BJ (cell line): ENCODE results near the gene C15orf62. TPM values are rescaled to one million over a fixed set of nuclear protein-coding genes. Genes with fewer than 3 reads are reported as not detected.

Source experiments
- CTCF ChIA-PET: fragments of 350-600 bp; formaldehyde crosslinking; extraction: SDS; loops from one replicate; lab custom pipeline; 2021; ENCODE audit warnings: antibody characterized with exemption, inconsistent platforms; lab: Yijun Ruan, JAX
- POLR2A ChIA-PET: fragments of 300-600 bp; sonication (Branson Sonifier 250); formaldehyde crosslinking; extraction: SDS; loops from one replicate; lab custom pipeline; 2021; ENCODE audit warnings: antibody characterized with exemption; lab: Charles Lee
- DNase-seq: peaks from one replicate; pipeline ENCODE4 v3.0.0-alpha.2; 2011; ENCODE audit warnings: low read depth
- H3K27me3 ChIP-seq: 2 replicates; pipeline ENCODE4 v1.6.0; 2011; ENCODE audit warnings: low read length; ENCODE audit not compliant: control insufficient read depth, insufficient read depth
- H3K36me3 ChIP-seq: 2 replicates; pipeline ENCODE4 v1.5.1; 2011; ENCODE audit warnings: low read length; ENCODE audit not compliant: control insufficient read depth, insufficient read depth
- H3K4me3 ChIP-seq: 2 replicates; pipeline ENCODE4 v1.5.1; 2011; ENCODE audit warnings: low read depth, mild to moderate bottlenecking, control low read depth, low read length
- polyA plus RNA-seq: library from polyadenylated mRNA; depleted of rRNA; stranded (reverse); fragments of >200 nt; gene quantifications from 2 replicates; pipeline ENCODE4 v1.2.3, GENCODE V29; 2011
- TF ChIP-seq, protein P1 (sequence below): IDR thresholded peaks from 2 replicates; pipeline ENCODE4 v1.5.1; 2011; ENCODE audit warnings: low read depth, mild to moderate bottlenecking, control low read depth, inconsistent platforms, low read length, moderate library complexity; ENCODE audit not compliant: insufficient read depth

The C15orf62 gene
- polyA plus RNA-seq, 1 experiment, result 0.04 TPM

- DNase-seq, result no peak
- no peaks in the 10 kb centered on the region for H3K36me3 ChIP-seq
- CTCF ChIA-PET, result no interaction called here
- POLR2A ChIA-PET, result no interaction called here
- TF ChIP-seq, protein P1, sequence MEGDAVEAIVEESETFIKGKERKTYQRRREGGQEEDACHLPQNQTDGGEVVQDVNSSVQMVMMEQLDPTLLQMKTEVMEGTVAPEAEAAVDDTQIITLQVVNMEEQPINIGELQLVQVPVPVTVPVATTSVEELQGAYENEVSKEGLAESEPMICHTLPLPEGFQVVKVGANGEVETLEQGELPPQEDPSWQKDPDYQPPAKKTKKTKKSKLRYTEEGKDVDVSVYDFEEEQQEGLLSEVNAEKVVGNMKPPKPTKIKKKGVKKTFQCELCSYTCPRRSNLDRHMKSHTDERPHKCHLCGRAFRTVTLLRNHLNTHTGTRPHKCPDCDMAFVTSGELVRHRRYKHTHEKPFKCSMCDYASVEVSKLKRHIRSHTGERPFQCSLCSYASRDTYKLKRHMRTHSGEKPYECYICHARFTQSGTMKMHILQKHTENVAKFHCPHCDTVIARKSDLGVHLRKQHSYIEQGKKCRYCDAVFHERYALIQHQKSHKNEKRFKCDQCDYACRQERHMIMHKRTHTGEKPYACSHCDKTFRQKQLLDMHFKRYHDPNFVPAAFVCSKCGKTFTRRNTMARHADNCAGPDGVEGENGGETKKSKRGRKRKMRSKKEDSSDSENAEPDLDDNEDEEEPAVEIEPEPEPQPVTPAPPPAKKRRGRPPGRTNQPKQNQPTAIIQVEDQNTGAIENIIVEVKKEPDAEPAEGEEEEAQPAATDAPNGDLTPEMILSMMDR, result no peak
- H3K27me3 ChIP-seq, result no peaks in the 10 kb centered on the region
- H3K4me3 ChIP-seq, result no peak overlapping the region
These were observed 33.3 kb downstream of the C15orf62 start for GRCh38 chr15:40803076-40803475.

GRCh38 chr15:40803688-40804087, 33.9 kb downstream of the C15orf62 start:
- Histone ChIP-seq H3K4me3 (no peak overlapping the region), H3K27me3 (no peaks in the 10 kb centered on the region), H3K36me3 (no peaks in the 10 kb centered on the region)
- CTCF ChIA-PET, result interaction anchor here (0.6 kb wide), 1 partner anchor 10 kb away, joined by 3 read pairs; no protein-coding TSS in a partner anchor
- no peak for DNase-seq
- POLR2A ChIA-PET, result no interaction called here
- TF ChIP-seq, protein P1, result no peak

GRCh38 chr15:40806672-40807027, 36.9 kb downstream of the C15orf62 start:
- CTCF ChIA-PET, result interaction anchor here (1.4 to 1.9 kb wide), 4 partner anchors 15 to 87 kb away, joined by 4 to 12 read pairs (median 6); partner anchors contain the start of gene VPS18
- peak overlapping the region; percentile 71 for H3K4me3 ChIP-seq
- TF ChIP-seq, protein P1, result no peak
- H3K36me3 ChIP-seq, result peaks cover 3% of the 10 kb centered on the region
- POLR2A ChIA-PET, result no interaction called here
- DNase-seq, result no peak
- no peaks in the 10 kb centered on the region for H3K27me3 ChIP-seq

DNA sequence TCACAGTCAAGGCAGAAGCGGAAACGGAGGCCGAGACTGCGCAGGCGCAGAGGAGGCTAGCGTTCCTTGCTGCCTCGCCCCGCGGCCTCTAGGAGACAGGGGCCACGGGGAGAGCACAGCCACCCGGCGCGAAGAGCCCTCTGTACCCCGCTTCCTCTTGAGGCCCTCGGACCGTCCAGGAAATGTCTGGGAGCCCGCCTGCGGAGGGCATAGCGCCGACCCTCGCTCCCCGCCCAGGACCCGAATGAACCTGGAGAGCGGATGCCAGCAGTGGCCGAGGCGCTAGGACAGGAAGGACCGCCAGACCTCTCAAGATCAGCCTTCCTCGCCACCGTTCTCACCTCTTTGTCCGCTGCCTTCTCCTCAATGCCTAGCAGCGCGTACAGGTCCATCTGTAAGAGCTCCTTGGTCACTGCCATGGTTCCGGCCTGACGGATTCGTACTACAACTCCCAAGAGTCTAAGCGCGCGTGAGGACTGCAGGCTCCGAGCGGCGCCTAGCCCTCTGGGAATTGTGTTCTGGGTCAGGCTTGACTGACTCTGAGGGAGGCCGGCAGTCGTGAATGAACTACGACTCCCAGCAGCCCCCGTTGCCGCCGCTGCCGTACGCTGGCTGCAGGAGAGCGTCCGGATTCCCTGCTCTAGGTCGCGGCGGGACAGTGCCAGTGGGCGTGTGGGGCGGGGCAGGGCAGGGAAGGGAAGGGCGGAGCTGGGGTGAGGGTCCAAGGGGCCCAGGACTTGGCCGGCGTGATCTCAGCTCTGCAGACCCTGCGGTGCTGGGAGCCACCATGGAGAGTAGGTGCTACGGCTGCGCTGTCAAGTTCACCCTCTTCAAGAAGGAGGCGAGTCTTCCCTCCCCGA, 37.5 kb downstream of the C15orf62 start, which contains the start of the genes DNAJC17 and ZFYVE19:
Gene DNAJC17 (minus strand): TSS at position 446 of the 860 bp plus-strand sequence. CDS start 27 bp downstream, at position 419.
Gene ZFYVE19 (plus strand): TSS at position 62 of the 860 bp plus-strand sequence. CDS start 501 bp downstream, at position 563.
- ChIA-PET CTCF (interaction anchor here (0.8 to 1.9 kb wide), 6 partner anchors 16 to 356 kb away, joined by 3 to 12 read pairs (median 4); partner anchors contain the start of gene VPS18), POLR2A (no interaction called here)
- TF ChIP-seq, protein P1, result no peak

GRCh38 chr15:40807888-40808461, 38.2 kb downstream of the C15orf62 start:
- no peak for DNase-seq
- peaks cover 7% of the 10 kb centered on the region for H3K36me3 ChIP-seq
- TF ChIP-seq, protein P1, result no peak
- ChIA-PET POLR2A (interaction anchor here (0.6 kb wide), 1 partner anchor 15 kb away, joined by 3 read pairs; no protein-coding TSS in a partner anchor), CTCF (interaction anchor here (0.8 to 1.9 kb wide), 4 partner anchors 50 to 357 kb away, joined by 3 to 12 read pairs (median 4); partner anchors contain the start of gene VPS18)
- H3K4me3 ChIP-seq, result peak overlapping the region; percentile 71
- H3K27me3 ChIP-seq, result no peaks in the 10 kb centered on the region

More for the DNA sequence above, 37.5 kb downstream of the C15orf62 start, which contains the start of the genes DNAJC17 and ZFYVE19:
- Histone ChIP-seq H3K36me3 (peaks cover 3% of the 10 kb centered on the region), H3K27me3 (no peaks in the 10 kb centered on the region), H3K4me3 (peak within 1 kb of the TSS; percentile 71)
- DNase-seq, result peak; percentile 90
